ENCODE results near the gene KRT10. TPM values are rescaled to one million over a fixed set of nuclear protein-coding genes. Genes with fewer than 3 reads are reported as not detected.

Gene KRT10
- total and polyA plus RNA-seq, 9 of the 15 experiments (the other 6 are each of a cell fraction or from before 2014, with no cell fraction given) = 47.0 to 179 (median 76.2) TPM

DNA sequence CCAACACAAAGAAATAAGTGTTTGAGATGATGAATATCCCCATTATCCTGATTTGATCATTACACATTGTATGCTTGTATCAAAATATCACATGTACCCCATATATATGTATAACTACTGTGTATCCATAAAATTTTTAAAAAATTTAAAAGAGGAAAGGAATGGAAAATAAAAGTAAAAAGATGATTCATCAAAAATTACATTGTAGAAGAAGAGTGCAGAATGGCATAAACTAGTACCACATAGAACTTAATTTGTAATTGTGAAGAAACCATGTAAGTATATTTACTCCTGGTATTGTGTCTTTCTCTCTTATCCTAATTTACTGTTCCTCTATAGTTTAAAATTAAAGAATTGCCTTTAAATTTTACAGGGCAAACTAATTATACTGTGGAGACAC, 11.5 kb upstream of the KRT10 start:
- in situ Hi-C loops (cut with MboI) = no loop called here
- H3K27me3 ChIP-seq (ENCODE audit: control insufficient read depth in 2 of 2, insufficient read depth in 2 of 2, low read length in 2 of 2) = no peaks in the 10 kb centered on the region
- no peak overlapping the region for H2AFZ ChIP-seq (ENCODE audit: low read depth, low read length)
- ATAC-seq (no peak), DNase-seq (ENCODE audit: extremely low read depth in 1 of 4, low spot score in 3 of 4) (no peak), FAIRE-seq (no peak)
- H3K9me3 ChIP-seq (replicated peaks; ENCODE audit: control insufficient read depth, insufficient read depth, low read depth, low read length) = no peaks in the 10 kb centered on the region
- no peaks in the 10 kb centered on the region for H4K20me1 ChIP-seq (replicated peaks; ENCODE audit: control insufficient read depth, insufficient read depth, low read length)
- no peak overlapping the region for H3K9ac ChIP-seq (ENCODE audit: insufficient read depth in 1 of 2, low read depth in 2 of 2, low read length in 2 of 2)
- no peak overlapping the region for H3K4me3 ChIP-seq
- POLR2A ChIA-PET = interaction anchor here (1.3 to 2.6 kb wide), 3 partner anchors 9 to 23 kb away, joined by 3 to 11 read pairs (median 9); no protein-coding TSS in a partner anchor
- H3K4me1 ChIP-seq (replicated peaks in 1 of 2; ENCODE audit: control insufficient read depth in 2 of 2, insufficient read depth in 2 of 2, low read length in 2 of 2) = peaks cover 2 to 18% of the 10 kb centered on the region in 2 experiments; a peak in 3 of 5 replicates
- no peak overlapping the region for H3K4me2 ChIP-seq (ENCODE audit: insufficient read depth, low read length)
- peaks cover 36% of the 10 kb centered on the region for H3K36me3 ChIP-seq (ENCODE audit: control insufficient read depth, insufficient read depth, low read length)
- CTCF ChIA-PET (ENCODE audit: low intra/inter-chr PET ratio) = interaction anchor here (0.7 kb wide), 1 partner anchor 12 kb away, joined by 3 read pairs; no protein-coding TSS in a partner anchor
- BruUV-seq (replicated peaks) = no TSS peak
- H3K79me2 ChIP-seq (ENCODE audit: control insufficient read depth, insufficient read depth, low read length) = peaks cover 31% of the 10 kb centered on the region
- H3K9me1 ChIP-seq (ENCODE audit: control insufficient read depth, insufficient read depth, low read length) = no peaks in the 10 kb centered on the region
- H3K27ac ChIP-seq (ENCODE audit: extremely low read depth, low read depth, low read length) = no peak overlapping the region
- intact Hi-C loops (cut with micrococcal nuclease) = no loop called here
- no peak for TF ChIP-seq HDAC2 (IDR thresholded peaks at IDR 0.05)
- TF ChIP-seq MBD2 (IDR thresholded peaks at IDR 0.05; ENCODE audit: borderline replicate concordance, low read depth) = no peak
- TF ChIP-seq ZNF316 (IDR thresholded peaks at IDR 0.05) = peak; percentile 94
- TF ChIP-seq, protein P1, sequence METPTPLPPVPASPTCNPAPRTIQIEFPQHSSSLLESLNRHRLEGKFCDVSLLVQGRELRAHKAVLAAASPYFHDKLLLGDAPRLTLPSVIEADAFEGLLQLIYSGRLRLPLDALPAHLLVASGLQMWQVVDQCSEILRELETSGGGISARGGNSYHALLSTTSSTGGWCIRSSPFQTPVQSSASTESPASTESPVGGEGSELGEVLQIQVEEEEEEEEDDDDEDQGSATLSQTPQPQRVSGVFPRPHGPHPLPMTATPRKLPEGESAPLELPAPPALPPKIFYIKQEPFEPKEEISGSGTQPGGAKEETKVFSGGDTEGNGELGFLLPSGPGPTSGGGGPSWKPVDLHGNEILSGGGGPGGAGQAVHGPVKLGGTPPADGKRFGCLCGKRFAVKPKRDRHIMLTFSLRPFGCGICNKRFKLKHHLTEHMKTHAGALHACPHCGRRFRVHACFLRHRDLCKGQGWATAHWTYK (CRISPR knock-in tag; IDR thresholded peaks at IDR 0.05) = no peak
- no peak for TF ChIP-seq NBN (IDR thresholded peaks at IDR 0.05; ENCODE audit: low read depth)
- TF ChIP-seq SOX6 (IDR thresholded peaks at IDR 0.05) = no peak
- TF ChIP-seq C11orf30 (IDR thresholded peaks at IDR 0.05; ENCODE audit: low read depth) = peak; percentile 86
- TF ChIP-seq MCM5 (IDR thresholded peaks at IDR 0.05; ENCODE audit: low read depth) = no peak
- peak; percentile 34; the same call in 1 of the 2 replicates for TF ChIP-seq MAFF (IDR thresholded peaks at IDR 0.05; ENCODE audit: low read length)
- TF ChIP-seq, protein P2, sequence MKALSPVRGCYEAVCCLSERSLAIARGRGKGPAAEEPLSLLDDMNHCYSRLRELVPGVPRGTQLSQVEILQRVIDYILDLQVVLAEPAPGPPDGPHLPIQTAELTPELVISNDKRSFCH (CRISPR knock-in tag; IDR thresholded peaks at IDR 0.05) = no peak
- TF ChIP-seq, protein P2 (tag; IDR thresholded peaks at IDR 0.05) = no peak
- peak; percentile 67 for TF ChIP-seq MAFG (tag; conservative IDR thresholded peaks at IDR 0.05)
- TF ChIP-seq ESRRB (CRISPR knock-in tag; IDR thresholded peaks at IDR 0.05; ENCODE audit: borderline replicate concordance) = no peak
- TF ChIP-seq, protein P3, sequence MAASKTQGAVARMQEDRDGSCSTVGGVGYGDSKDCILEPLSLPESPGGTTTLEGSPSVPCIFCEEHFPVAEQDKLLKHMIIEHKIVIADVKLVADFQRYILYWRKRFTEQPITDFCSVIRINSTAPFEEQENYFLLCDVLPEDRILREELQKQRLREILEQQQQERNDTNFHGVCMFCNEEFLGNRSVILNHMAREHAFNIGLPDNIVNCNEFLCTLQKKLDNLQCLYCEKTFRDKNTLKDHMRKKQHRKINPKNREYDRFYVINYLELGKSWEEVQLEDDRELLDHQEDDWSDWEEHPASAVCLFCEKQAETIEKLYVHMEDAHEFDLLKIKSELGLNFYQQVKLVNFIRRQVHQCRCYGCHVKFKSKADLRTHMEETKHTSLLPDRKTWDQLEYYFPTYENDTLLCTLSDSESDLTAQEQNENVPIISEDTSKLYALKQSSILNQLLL (CRISPR knock-in tag; IDR thresholded peaks at IDR 0.05; ENCODE audit: borderline replicate concordance) = no peak
- TF ChIP-seq GABPB2 (CRISPR knock-in tag; conservative IDR thresholded peaks at IDR 0.05) = no peak
- TF ChIP-seq GATAD2B (IDR thresholded peaks at IDR 0.05; ENCODE audit: borderline replicate concordance) = no peak
- TF ChIP-seq CCAR2 (IDR thresholded peaks at IDR 0.05; ENCODE audit: low read depth, low read length) = no peak
- TF ChIP-seq, protein P4, sequence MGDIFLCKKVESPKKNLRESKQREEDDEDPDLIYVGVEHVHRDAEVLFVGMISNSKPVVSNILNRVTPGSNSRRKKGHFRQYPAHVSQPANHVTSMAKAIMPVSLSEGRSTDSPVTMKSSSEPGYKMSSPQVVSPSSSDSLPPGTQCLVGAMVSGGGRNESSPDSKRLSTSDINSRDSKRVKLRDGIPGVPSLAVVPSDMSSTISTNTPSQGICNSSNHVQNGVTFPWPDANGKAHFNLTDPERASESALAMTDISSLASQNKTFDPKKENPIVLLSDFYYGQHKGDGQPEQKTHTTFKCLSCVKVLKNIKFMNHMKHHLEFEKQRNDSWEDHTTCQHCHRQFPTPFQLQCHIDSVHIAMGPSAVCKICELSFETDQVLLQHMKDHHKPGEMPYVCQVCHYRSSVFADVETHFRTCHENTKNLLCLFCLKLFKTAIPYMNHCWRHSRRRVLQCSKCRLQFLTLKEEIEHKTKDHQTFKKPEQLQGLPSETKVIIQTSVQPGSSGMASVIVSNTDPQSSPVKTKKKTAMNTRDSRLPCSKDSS (IDR thresholded peaks at IDR 0.05; ENCODE audit: low read depth, partially characterized antibody) = no peak
- no peak for TF ChIP-seq RCOR1 (IDR thresholded peaks at IDR 0.05; ENCODE audit: borderline replicate concordance in 1 of 2, low read depth in 2 of 2, low read length in 2 of 2)
- TF ChIP-seq HDAC3 (IDR thresholded peaks at IDR 0.05; ENCODE audit: borderline replicate concordance, partially characterized antibody) = no peak
